Fibroblast of lung (primary cell): ENCODE results near the gene LTBP1. TPM values are rescaled to one million over a fixed set of nuclear protein-coding genes. Genes with fewer than 3 reads are reported as not detected.

ENCODE experiments used
- DNase-seq, 2 donors: peaks; one replicate each; pipeline versions ENCODE4 v3.0.0 to v3.0.0-alpha.2; 2010; ENCODE audit warnings: low read depth in 2 of 2
- H2AFZ ChIP-seq: 2 replicates; pipeline ENCODE4 v1.5.1; 2012; ENCODE audit warnings: low read length, control low read depth, inconsistent platforms
- H3K27ac ChIP-seq: 2 replicates; pipeline ENCODE4 v1.5.1; 2011; ENCODE audit warnings: low read length, control low read depth; ENCODE audit not compliant: insufficient read depth
- H3K27me3 ChIP-seq: 2 replicates; pipeline ENCODE4 v1.5.1; 2011; ENCODE audit warnings: mild to moderate bottlenecking, low read length; ENCODE audit not compliant: control insufficient read depth, insufficient read depth
- H3K36me3 ChIP-seq: 2 replicates; pipeline ENCODE4 v1.5.1; 2011; ENCODE audit warnings: low read length; ENCODE audit not compliant: control insufficient read depth, insufficient read depth
- H3K4me1 ChIP-seq: 2 replicates; pipeline ENCODE4 v1.5.1; 2011; ENCODE audit warnings: low read length; ENCODE audit not compliant: control insufficient read depth, insufficient read depth; ENCODE audit errors: extremely low read depth
- H3K4me2 ChIP-seq: 2 replicates; pipeline ENCODE4 v1.5.1; 2011; ENCODE audit warnings: low read length, control low read depth; ENCODE audit not compliant: insufficient read depth; ENCODE audit errors: extremely low read depth
- H3K4me3 ChIP-seq, 4 experiments: fragments of 200-600 bp in 1 of 4; sonication (generic) in 1 of 4; replicated peaks in 1 of 4; 2 replicates each; pipeline ENCODE4 v1.5.1; 2011 to 2016; ENCODE audit warnings: low read length in 4 of 4, low read depth in 3 of 4, mild to moderate bottlenecking in 3 of 4, control low read depth in 2 of 4, inconsistent platforms in 1 of 4, mixed read lengths in 1 of 4; ENCODE audit not compliant: insufficient read depth in 1 of 4; ENCODE audit errors: control extremely low read depth in 1 of 4
- H3K79me2 ChIP-seq: 2 replicates; pipeline ENCODE4 v1.5.1; 2012; ENCODE audit warnings: mild to moderate bottlenecking, low read length, inconsistent platforms; ENCODE audit not compliant: control insufficient read depth, insufficient read depth
- H3K9ac ChIP-seq: 2 replicates; pipeline ENCODE4 v1.5.1; 2011; ENCODE audit warnings: mild to moderate bottlenecking, low read length, control low read depth; ENCODE audit not compliant: insufficient read depth
- H3K9me3 ChIP-seq: 2 replicates; pipeline ENCODE4 v1.5.1; 2012; ENCODE audit warnings: low read depth, low read length; ENCODE audit not compliant: control insufficient read depth, insufficient read depth
- H4K20me1 ChIP-seq: 2 replicates; pipeline ENCODE4 v1.5.1; 2011; ENCODE audit warnings: low read length; ENCODE audit not compliant: control insufficient read depth, insufficient read depth; ENCODE audit errors: extremely low read depth
- EZH2 ChIP-seq: IDR thresholded peaks from 2 replicates; pipeline ENCODE4 v1.5.1; 2012; ENCODE audit warnings: low read length, control low read depth, mild to moderate bottlenecking; ENCODE audit errors: missing control alignments
- polyA plus RNA-seq, 2 donors: library from polyadenylated mRNA; depleted of rRNA in 1 of 2; stranded (reverse) in 1 of 2; unstranded in 1 of 2; fragments of >200 nt; gene quantifications; 2 replicates each; pipeline ENCODE4 v1.2.1, GENCODE V29; 2011 to 2012; ENCODE audit warnings: missing spikeins in 1 of 2
- total RNA-seq: library from RNA; depleted of rRNA; stranded (reverse); fragments of >200 nt; gene quantifications from 2 replicates; pipeline ENCODE4 v1.2.1, GENCODE V29; 2014
- TF ChIP-seq, protein P1 (sequence below), 2 donors: IDR thresholded peaks in 1 of 2; conservative IDR thresholded peaks in 1 of 2; 1 replicate in 1 of 2; 2 replicates in 1 of 2; pipeline ENCODE4 v1.5.1; 2011 to 2012; ENCODE audit warnings: low read length in 2 of 2, control low read depth in 1 of 2, inconsistent platforms in 1 of 2, low read depth in 1 of 2, mild to moderate bottlenecking in 1 of 2

The LTBP1 gene
- total and polyA plus RNA-seq, 2 donors (not counting 1 experiment from before 2014, with no cell fraction given): 254 to 324 TPM

DNA sequence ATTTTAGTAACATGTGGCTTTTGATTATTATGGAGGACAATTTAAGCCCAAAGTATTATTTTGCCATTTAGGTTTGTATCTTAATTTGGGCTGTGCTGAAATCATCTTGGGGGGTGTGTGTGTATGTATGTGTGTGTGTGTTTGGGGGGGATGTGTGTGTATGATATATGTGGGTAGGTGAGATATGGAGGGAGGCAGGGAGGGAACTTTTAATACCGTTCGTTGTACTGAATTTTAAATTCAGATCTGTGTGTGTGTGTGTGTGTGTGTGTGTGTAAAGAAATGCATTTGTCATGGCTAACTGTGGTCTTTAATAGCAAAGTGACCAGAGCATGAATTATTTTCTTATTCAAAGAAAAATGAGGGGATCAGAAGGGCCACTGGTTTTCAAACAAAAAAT is 113.7 kb downstream of the LTBP1 start:
- Histone ChIP-seq H3K4me3 (no peak overlapping the region), H4K20me1 (no peaks in the 10 kb centered on the region), H2AFZ (no peak overlapping the region), H3K4me2 (no peak overlapping the region), H3K4me1 (no peaks in the 10 kb centered on the region), H3K36me3 (no peaks in the 10 kb centered on the region), H3K9me3 (no peaks in the 10 kb centered on the region), H3K27ac (no peak overlapping the region), H3K27me3 (no peaks in the 10 kb centered on the region), H3K79me2 (no peaks in the 10 kb centered on the region), H3K9ac (no peak overlapping the region)
- no peak for TF ChIP-seq EZH2
- TF ChIP-seq, protein P1, sequence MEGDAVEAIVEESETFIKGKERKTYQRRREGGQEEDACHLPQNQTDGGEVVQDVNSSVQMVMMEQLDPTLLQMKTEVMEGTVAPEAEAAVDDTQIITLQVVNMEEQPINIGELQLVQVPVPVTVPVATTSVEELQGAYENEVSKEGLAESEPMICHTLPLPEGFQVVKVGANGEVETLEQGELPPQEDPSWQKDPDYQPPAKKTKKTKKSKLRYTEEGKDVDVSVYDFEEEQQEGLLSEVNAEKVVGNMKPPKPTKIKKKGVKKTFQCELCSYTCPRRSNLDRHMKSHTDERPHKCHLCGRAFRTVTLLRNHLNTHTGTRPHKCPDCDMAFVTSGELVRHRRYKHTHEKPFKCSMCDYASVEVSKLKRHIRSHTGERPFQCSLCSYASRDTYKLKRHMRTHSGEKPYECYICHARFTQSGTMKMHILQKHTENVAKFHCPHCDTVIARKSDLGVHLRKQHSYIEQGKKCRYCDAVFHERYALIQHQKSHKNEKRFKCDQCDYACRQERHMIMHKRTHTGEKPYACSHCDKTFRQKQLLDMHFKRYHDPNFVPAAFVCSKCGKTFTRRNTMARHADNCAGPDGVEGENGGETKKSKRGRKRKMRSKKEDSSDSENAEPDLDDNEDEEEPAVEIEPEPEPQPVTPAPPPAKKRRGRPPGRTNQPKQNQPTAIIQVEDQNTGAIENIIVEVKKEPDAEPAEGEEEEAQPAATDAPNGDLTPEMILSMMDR (conservative IDR thresholded peaks at IDR 0.05 in 1 of 2, IDR thresholded peaks at IDR 0.05 in 1 of 2; ENCODE audit: low read depth in 1 of 2, low read length in 2 of 2): no peak
- no peak for DNase-seq

GRCh38 chr2:33062665-33063250 is 116.0 kb downstream of the LTBP1 start:
- Histone ChIP-seq H3K79me2 (no peaks in the 10 kb centered on the region), H4K20me1 (no peaks in the 10 kb centered on the region), H3K9ac (no peak overlapping the region), H3K27me3 (no peaks in the 10 kb centered on the region), H3K4me3 (no peak overlapping the region), H3K36me3 (no peaks in the 10 kb centered on the region), H2AFZ (no peak overlapping the region), H3K4me2 (no peak overlapping the region), H3K9me3 (no peaks in the 10 kb centered on the region), H3K27ac (no peak overlapping the region), H3K4me1 (peaks cover 2% of the 10 kb centered on the region)
- DNase-seq: peak in 1 of 2 donors; percentile 89
- TF ChIP-seq, protein P1 (conservative IDR thresholded peaks at IDR 0.05 in 1 of 2, IDR thresholded peaks at IDR 0.05 in 1 of 2; ENCODE audit: low read depth in 1 of 2, low read length in 2 of 2): no peak
- TF ChIP-seq EZH2: no peak

- H4K20me1 ChIP-seq: no peaks in the 10 kb centered on the region
- H3K79me2 ChIP-seq: no peaks in the 10 kb centered on the region
- no peaks in the 10 kb centered on the region for H3K27me3 ChIP-seq
- H3K4me3 ChIP-seq: no peak overlapping the region
- H3K9ac ChIP-seq: no peak overlapping the region
- peak in 1 of 2 donors; percentile 45 for DNase-seq
- H2AFZ ChIP-seq: no peak overlapping the region
- H3K4me2 ChIP-seq: no peak overlapping the region
- no peaks in the 10 kb centered on the region for H3K36me3 ChIP-seq
- TF ChIP-seq, protein P1 (conservative IDR thresholded peaks at IDR 0.05 in 1 of 2, IDR thresholded peaks at IDR 0.05 in 1 of 2; ENCODE audit: low read depth in 1 of 2, low read length in 2 of 2): no peak
- no peak for TF ChIP-seq EZH2
- peaks cover 11% of the 10 kb centered on the region for H3K4me1 ChIP-seq
- no peaks in the 10 kb centered on the region for H3K9me3 ChIP-seq
- H3K27ac ChIP-seq: no peak overlapping the region
Measured at GRCh38 chr2:33064349-33064801, 117.6 kb downstream of the LTBP1 start.
